Measurements from ENCODE around the gene AOX1. TPM values are rescaled to one million over a fixed set of nuclear protein-coding genes. Genes with fewer than 3 reads are reported as not detected.

Gene AOX1
- total and polyA plus RNA-seq, 2 of the 8 experiments (the other 6 are each of a cell fraction or from before 2014, with no cell fraction given), result 5.6 to 8.3 TPM

DNA sequence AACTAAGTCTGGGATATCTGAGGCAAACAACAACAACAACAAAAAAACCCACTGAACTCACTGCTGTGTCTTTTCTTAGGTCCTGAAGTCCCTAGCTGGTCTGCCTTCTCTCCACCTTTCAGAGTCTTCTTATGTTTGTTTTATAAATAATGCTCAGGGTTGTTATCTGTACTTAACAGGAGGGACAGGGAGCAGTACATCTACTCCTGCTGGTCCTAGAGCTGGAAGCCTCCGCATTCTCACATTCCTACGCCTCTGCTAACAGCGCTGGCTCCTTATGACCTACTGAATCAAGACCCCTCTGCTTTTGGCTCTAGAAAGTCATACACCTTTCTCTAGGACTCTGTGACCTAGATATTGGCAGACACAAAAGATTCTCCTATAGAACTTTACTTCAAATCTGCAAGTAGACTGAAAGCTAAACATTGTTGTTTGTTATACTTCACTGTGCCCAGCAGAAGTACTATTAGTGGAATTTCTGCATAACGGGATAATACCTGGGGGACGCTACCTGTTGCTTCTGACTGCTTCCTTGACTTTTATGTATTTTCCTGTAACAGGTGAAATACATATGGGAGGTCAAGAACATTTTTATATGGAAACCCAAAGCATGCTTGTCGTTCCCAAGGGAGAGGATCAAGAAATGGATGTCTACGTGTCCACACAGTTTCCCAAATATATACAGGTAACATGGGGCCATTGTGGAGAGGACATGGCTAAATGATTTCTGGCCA is 48.6 kb downstream of the AOX1 start (continued):
- TF ChIP-seq CHD7 (IDR thresholded peaks at IDR 0.05; ENCODE audit: insufficient replicate concordance, low read length) (no peak), NANOG (IDR thresholded peaks at IDR 0.05; ENCODE audit: insufficient read depth, low read depth, low read length, poor library complexity, severe bottlenecking) (no peak), BACH1 (IDR thresholded peaks at IDR 0.05; ENCODE audit: low read length) (no peak), RAD21 (IDR thresholded peaks at IDR 0.05 in 1 of 2, conservative IDR thresholded peaks at IDR 0.05 in 1 of 2; ENCODE audit: low read depth in 2 of 2, low read length in 2 of 2) (no peak), KDM1A (IDR thresholded peaks at IDR 0.05; ENCODE audit: borderline replicate concordance, low read length) (no peak), ATF3 (IDR thresholded peaks at IDR 0.05; ENCODE audit: insufficient read depth, low read depth, low read length) (no peak), SP2 (IDR thresholded peaks at IDR 0.05; ENCODE audit: low read length) (no peak), TAF7 (optimal IDR thresholded peaks at IDR 0.05; ENCODE audit: borderline replicate concordance, low read depth, low read length) (no peak), CHD2 (IDR thresholded peaks at IDR 0.05; ENCODE audit: low read length) (no peak)
